RPMI8226 (cell line): Measurements from ENCODE around the gene LENEP.

Experiments
- DNase-seq: peaks from one replicate; pipeline ENCODE4 v3.0.0-alpha.2; 2015

LENEP gene

DNA sequence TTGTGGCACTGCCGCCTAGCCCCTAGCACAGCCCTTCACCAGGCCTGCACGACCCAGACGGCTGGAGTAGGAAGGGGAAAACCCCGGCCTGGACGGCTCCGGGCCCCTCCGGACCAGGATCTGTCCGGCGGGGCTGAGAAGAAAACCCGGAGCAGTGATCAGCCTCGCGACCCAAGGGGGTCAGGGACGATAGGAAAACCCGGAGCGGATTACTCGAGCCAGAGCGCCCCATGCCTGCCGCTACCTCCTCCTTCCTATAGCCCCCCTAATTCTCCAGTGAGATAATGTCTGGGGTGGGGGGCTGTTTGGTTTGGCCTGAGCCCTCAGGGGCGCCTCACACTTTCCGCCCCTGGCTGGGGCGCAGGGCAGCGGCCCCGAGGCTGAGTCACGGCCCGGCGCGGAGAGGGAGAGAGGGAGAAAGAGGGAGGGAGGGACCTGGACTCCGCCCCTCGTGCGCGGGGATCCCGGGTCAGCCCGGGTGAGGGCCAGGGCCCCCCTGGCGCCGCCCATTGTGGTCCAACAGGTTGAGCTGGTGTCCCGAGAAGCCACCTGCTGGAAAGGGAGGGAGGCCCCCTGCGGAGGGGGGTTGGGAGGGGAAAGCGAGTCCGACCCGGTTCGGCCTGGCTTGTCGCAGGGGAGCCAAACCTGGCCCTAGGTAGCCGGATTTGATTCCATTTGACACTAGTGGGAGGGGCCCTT lies 7.5 kb downstream of the LENEP start:
- peak; percentile 98 for DNase-seq

DNA sequence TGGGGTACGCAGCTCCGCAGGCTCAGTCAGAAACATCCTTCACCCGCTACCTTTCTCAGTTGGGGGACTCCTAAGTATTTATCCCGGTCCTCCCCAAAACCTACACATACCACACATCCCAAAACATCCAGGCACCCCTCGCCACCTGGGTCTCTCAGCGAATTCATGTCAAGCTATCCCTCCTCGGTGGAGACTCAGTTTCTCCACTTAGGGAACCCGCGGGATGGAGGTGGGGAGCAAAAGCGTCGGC lies 8.0 kb downstream of the LENEP start:
- no peak for DNase-seq

DNA sequence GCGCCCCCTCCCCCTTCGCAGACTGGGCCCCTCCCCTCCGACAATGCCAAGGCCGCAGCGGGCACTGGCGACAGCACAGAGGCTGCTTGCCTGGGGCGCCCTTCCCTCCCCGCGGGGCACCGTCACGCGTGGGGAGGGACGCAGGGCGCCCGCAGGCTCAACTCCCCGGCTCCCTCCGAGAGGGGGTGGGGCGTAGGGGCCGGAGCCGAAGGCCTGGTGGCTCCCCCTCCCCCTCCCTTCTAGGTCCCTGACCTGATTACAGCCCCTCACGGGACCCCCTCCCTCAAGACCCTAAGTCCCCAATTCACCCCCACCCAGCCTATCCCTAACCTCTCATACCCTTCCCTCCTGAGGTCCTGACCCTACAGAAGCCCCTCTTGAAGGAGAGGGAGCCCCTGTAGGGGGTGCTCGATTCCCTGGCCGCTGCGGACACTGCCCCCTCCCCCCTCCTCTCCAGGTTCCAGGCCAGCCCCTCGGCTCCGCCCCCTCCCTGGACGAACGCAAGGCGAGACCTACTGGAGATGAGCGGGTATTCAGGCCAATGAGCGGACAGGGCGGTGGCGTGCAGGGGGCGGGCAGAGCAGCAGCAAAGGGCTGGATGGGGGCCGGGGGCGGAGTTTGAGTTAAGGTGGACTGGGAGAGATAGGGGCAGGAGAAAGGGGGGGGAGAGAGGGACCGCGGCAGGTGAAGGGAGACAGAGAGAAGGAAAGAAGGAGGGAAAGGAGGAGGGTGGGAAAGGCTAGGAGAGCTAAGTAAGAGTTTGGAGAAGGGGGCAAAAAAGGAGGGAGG lies 8.5 kb downstream of the LENEP start:
- peak; percentile 100 for DNase-seq

DNA sequence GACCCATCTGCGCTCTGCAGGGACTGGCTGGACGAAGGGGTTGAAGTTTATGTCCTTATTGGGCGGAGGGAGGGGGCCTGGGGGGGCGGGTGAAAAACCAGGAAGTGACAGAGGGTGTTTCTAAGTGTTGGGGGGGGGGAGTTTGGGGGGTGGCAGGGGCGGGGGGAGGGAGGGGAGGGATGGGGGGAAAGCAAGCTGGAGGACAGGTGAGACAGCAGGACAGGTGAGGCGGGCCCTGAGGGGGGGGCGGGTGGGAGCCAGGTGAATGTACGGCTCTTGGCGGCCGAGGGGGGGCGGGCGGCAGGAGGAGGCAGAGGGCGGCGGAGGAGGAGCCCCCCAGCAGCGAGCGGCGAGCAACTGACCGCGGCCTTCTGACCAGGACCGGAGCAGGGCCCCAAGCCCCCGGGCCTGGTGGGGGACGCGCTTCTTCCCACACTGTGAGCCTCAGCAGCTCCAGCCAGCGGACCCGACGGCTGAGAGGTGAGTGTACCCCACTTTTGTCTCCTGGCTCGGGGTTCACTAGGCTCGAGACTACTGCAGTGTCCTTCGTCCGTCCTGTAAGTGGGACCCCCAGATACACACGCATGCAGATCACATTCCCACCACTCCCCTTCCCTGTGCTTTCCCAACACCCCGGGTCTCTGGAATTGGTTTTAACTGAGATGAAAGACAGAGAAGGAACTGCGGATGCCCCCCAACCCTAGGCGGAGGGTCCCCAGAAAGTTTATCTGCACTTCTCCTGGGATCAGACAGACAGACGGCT lies 9.3 kb downstream of the LENEP start, which contains the start of gene ZBTB7B:
TSS of gene ZBTB7B (plus strand) at position 339 of the 763 bp plus-strand sequence. CDS start 11,859 bp downstream, outside the sequence.
- DNase-seq, result no peak

DNA sequence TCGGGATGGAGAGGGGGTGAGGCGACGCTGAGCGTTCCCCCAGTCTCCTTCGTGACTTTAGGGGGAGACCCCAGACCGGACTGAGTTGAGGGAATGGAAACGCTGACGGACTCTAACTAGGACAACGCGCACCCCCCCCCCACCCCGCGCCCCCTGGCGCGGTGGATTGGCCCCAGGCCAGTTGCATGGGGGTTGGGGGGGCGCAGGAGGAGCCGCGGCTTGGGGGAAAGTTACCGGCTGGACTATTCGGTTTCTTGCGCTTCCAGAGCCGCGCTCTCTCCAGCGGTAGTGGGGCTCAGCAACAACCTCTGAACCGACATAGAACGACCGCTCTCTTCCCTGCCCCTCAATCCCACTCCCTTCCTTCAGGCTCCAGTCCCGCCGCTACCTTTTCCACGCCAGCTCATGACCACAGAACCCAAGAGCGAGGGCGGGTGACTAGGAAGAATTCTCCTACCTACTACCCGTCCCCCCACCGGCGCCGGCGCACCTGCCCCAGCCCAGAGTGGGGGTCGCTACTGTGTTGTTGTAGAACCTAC lies 9.9 kb downstream of the LENEP start:
- DNase-seq, result peak; percentile 46

DNA sequence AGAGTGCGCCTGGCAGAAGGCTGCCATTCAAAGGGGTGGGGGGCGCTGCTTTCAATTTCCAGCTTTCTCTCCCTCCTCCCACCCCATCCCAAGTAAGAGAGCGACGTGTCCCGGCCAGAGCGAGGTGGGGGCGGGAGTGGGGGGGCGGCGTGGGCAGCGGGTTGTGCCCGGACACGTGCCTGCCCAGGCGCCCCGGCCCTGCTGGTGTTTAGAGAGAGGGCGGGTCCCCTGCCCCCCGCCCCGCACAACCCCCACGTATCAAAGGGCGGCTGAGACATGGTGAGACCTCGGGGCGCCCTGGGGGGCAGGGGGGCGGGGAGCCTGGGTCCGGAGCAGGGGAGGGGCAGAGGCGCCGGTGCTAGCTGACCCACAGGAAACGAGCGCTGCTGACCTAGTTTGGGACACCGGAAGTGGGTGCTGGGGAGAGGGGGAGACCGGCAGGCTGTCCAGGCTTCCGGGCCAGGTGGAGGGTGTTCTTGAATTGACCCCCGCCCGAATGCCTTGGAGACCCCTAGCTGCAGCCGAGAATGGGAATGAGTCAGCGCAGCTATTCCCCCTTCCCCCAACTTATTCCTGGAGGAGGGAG lies 10.5 kb downstream of the LENEP start:
- DNase-seq, result peak; percentile 56

DNA sequence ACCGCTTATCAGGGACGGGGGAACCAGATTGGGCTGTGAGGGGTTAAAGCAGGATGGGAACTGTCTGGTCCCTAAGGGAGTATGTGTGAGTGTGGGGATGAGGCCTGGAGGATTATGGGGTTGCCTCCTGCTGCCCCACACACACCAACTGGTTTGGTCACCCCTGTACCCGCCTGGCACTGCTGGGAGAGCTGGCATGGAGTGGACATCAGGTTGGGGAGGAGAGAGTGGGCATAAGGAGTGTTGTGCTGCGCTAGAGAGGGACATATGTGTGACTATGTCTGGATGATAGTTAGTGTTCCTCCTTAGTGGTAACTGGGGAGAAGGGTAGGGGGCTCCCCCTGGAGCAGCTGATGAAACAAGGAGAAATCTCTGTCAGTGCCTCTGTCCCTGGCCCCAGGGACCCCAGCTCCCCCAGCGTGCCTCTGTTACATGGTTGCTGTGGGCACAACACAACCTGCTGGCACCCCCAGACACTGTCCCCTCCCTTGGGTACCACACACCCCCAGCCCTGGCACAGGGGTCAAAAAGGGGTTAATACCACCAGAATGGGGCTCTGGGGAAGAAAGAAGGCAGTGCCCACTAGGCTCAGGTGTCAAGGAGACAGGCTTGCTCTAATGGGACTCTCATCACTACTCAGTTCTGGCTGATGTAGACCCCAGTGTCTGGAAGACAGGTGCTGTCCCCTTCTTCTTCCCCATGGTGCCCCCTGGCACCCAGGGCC lies 11.1 kb downstream of the LENEP start:
- DNase-seq, result no peak

DNA sequence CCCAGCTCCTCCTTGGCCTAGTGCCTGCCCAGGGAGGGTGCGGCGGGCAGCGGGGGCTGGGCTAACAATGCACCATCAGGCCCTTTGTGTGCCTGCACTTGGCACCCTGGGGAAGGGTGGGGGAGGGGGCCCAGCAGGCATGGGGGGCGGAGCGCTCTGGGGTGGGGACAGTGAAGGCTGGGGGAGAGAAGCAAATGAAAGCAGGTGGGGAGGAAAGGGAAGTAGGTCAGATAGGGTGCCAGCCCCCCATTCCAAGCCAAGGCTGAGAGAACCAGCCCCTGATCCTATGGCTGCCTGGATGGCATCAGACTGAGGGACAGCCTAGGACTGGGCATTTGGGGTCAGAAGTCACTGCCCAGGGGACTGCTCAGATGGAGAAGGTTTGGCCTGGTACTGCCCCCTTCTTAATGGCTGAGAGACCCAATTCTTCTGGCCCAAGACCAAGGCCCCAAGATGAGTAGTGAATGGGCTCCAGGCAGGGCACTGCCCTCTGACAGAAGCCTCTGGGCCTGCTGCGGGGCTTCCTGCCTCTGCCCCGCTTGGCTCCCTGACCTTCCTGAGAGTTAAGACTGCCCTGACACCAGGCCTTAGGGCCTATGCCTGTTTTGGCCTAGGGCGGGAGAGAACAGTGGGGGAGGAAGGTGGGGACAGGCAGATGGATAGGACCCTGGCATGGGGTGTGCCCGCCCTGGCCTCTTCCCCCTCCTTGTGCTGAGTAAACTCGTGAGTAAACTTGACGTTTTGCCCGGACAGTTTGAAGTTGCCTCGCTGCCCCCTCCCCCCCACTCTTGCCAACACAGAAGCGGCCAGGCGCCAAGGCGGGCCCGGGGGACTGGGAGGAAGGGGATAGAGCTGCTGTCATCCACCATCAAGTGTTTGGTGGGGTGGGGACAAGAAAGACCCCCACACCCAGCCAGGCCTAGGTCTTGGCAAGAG lies 12.0 kb downstream of the LENEP start:
- peak; percentile 56 for DNase-seq

DNA sequence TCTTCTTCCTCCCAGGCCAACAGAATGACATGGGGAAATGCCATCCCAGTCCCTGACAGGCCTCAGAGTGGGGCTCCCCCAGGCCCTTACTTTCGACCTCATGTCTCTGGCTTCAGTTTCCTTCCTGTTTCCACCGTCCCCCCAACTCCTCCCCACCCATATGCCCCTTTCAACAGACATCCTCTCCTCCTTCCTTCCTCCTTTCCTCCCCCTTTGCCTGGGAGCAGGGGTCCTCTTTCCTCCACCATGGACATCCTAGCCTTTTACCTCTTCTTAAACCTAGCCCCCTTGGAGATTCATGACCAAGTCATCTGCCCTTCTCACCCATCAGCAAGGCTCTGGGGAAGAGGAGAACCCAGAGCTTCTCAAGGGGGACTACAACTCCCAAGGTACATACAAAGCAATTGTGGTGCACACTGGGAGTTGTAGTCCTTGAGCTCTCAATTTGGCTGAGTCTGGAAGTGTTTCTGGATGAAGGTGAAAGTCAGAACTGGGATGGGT lies 13.3 kb downstream of the LENEP start:
- DNase-seq, result no peak

DNA sequence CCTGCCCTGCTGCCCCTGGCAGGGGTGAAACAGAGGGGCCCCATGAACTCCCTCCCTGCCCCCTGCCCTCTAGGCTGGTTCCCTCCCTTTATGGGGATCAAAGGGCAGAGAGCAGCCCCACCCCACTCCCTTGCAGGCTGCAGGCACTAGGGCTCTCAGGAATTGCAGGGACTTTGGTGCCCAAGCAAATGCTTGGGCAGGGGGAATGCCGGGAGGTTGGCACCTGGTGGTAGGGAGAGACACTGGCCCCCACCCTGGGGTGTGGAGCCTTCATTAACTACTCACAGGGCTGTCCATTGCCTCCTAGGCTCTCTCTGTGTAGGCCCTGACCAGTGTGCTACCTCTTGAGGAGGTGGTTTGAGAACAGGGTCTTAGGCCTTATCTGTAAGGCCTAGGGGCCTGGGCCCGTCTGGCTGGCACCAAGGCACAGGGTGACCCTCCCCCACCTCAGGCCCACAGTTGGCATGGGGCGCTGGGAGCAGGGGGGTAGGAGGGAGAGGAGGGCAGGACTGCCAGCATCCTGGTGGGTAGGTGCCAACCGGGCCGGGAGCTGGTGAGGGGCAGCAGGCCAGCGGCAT lies 14.0 kb downstream of the LENEP start:
- DNase-seq, result no peak

DNA sequence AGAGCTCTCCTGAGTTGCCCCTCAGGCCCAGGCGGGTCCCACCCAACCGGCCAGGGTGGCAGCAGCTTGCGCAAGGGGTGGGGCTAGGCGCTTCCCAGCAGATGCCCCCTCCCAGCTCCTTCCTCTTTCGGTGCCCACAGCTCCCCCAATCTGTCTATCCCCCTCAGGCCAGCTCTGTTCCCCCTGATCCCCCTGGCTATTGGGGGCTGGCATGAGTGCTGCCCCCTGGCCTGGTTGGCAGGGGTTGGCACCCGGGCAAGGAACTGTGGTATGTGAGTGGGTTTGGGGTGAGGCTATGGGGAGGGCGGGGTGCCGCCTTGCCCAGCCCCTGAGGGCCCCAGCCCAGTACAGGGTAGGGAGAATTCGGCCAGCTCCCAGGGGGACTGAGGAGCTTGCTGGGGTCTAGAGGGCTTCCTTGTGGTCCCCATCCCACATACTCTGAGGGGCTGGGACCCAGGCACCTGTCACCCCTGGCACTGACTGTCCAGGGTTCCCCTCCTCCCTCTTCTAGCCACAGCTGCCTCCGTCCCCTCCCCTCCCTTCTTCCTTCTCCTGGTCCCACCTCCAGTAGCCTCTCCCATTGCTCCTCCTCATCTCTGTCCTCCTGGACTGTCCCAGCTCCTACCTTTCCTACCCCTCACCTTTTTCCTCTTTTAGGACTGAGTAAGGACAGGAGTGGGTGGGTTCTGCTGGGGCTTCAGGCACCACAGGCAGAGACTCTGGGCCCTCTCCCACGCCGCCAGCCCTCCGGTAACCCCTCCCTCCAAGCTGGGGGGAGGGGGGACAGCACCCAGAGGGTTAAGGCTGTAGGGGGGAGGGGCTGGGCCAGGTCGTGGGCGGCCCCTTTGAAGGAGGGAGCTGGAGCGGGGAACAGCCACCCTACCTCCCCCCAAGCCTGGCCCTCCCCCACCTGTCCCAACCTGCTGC lies 14.9 kb downstream of the LENEP start:
- no peak for DNase-seq

DNA sequence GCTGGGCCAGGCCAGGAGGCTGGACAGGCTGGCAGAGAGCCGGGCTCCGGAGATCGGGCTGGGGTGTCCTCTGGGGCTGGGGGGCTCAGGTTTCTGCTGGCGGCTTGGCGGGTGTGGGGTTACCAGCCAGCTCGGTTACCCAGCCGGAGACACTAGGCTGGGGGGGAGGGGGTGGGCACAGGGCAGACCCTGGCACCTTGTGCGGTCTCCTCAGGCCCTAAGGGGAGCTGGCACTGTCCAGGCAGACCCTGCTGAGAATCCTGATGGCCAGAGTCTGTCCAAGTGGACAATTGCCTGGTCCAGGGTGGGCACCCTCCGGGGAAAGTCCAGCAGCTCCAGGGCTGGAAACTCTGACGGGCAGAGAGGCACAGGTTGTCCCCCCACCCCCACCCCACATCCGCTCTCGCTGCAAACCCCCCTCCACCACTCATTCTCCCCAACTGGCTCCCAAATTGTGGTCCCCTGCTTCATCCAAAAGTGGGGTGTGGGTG lies 15.9 kb downstream of the LENEP start:
- no peak for DNase-seq

DNA sequence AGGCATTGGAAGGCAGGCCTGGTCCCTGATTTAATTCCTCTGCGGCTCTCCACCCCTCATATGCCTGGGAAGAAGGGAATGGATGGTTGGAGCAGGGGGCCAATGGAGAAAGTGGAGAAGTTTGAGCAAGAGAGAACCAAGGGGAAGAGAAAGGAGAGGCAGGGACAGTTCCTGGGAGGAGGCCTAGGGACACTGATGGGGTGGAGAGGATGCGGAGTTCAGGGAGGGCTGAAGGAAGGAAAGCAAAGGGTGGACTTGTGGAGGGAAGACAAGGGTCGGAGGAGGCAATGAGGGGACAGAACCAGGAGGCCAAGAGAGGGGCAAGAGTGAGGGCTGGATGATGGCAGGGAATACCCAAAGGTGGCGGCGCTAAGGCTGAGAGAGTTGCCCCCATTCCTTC lies 16.4 kb downstream of the LENEP start:
- DNase-seq, result no peak

DNA sequence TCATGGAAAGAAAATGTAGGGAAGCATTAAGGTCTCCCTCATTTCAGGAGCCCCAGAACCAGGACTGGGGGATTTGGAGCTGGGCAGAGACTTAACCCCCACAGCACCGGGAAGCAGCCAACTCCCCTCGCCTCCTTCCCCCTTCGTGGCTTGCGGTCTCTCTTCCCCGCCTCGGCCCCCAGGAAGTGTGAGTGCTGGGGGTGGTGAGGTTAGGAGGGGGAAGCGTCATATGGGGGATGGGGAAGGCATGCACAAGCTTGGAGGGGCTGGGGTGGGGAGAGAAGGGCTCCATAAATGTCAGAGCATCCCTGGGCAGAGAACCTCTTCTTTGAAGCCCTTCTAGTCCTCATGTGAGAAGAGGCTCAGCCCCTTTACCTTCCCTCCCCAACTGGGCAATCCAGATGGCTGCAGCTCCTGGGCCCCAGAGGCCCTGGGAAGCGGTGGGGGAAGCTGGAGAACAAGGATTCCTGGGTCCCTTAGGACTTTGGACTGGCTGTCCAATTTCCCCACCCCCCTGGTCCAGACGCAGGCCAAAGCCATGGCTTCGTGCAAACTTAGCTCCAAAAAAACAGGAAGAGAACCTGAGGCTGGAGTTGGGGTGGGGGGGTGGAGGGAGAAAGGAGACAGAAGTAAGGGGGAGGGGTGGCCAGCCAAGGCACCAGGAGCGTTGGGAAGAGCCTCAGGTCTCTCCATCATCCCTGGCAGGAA lies 17.0 kb downstream of the LENEP start:
- DNase-seq, result no peak

DNA sequence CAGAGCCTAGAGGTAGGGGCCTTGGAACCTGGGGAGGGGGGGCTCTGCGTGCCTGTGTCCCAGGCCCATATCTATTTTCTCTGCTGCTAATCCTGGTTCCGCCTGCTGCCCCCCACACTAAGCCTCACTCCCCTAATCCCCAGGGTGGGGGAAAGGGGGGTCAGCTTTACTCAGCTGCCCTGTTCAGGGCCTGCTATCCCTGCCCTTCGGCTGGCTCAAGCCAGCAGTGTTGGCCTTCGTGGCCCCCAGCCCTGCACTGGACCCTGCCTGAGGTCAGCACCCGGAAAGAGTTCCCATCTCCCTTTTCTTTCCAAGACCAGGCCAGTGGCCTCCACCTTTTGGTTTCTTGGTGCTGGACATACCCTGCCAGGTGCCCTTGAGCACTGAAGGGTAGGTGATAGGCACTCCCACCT lies 17.6 kb downstream of the LENEP start:
- no peak for DNase-seq

DNA sequence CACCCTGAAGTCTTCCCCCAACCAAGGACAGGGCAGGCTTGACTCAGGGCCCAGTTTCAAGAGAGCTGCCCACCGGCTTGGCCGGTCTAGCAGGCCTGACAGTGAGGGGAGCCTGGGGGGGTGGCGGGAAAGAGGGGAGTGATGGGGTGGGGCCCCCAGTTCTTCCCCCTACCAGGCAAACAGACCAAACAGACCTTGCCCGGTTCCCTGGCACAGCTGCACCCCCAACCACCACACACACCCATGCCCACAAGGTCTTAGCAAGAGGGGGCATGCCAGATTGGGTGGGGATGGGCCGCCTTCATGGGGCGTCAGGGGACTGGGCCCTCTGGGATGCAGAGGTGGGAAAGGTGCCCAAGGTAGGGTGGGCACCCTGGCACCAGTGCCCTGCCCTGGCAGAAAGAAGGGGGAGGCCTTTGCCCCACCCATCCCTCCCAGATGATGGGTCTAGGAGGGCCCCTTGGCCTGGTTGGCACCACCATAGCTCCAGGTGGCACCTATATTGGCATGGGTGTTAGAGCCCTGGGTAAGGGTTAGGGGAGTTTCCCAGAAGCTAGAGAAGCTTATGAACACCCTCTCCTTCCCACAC lies 18.1 kb downstream of the LENEP start:
- DNase-seq, result no peak

DNA sequence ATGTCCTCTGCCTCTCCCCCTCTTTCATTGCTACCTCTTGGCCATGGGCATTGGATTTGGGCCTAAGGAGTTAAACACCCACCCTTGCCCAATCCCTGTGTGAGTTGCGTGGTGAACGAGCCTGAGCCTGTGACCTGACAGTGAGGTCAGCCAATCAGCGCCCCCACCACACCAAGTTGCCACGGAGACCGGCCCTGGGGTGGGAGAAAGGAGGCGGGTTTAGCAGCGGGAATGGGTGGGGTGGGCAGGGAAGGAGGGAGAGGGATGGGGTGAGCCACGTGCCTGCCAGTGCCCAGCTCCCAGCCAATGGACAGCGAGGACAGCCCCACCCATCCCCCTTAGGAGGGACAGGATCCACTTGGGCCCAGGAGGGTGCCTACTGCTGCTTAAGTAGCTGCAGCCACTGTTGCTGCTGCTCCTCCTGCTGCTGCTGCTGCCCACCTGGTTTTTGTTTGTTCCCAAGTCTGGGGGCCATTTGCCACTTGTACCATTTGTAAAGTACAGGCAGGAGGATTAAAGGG lies 18.7 kb downstream of the LENEP start:
- DNase-seq, result no peak
